Liver (tissue), 9 donors: ENCODE data around the gene CD164L2. TPM values are rescaled to one million over a fixed set of nuclear protein-coding genes. Genes with fewer than 3 reads are reported as not detected.

ENCODE experiments used
- DNase-seq: peaks from one replicate; pipeline ENCODE4 v3.0.0-alpha.2; 2017; ENCODE audit warnings: low spot score
- H3K27ac ChIP-seq, 2 donors: one replicate each; pipeline ENCODE4 v1.7.0; 2013; ENCODE audit warnings: inconsistent platforms in 2 of 2, low read length in 2 of 2, control low read depth in 1 of 2, low read depth in 1 of 2, mild to moderate bottlenecking in 1 of 2
- H3K27me3 ChIP-seq, 4 donors: one replicate each; pipeline versions ENCODE4 v1.6.1 to v1.7.0; 2013; ENCODE audit warnings: low read length in 3 of 4, inconsistent platforms in 1 of 4, mild to moderate bottlenecking in 1 of 4, moderate library complexity in 1 of 4; ENCODE audit not compliant: control insufficient read depth in 4 of 4, insufficient read depth in 4 of 4
- H3K36me3 ChIP-seq, 4 donors: one replicate each; pipeline versions ENCODE4 v1.6.1 to v1.7.0; 2013; ENCODE audit warnings: low read length in 3 of 4, mild to moderate bottlenecking in 3 of 4, low read depth in 1 of 4, moderate library complexity in 1 of 4; ENCODE audit not compliant: control insufficient read depth in 4 of 4, insufficient read depth in 3 of 4
- H3K4me1 ChIP-seq, 4 donors: one replicate each; pipeline versions ENCODE4 v1.6.1 to v1.7.0; 2013; ENCODE audit warnings: low read length in 3 of 4, mild to moderate bottlenecking in 3 of 4, moderate library complexity in 1 of 4; ENCODE audit not compliant: control insufficient read depth in 4 of 4, insufficient read depth in 4 of 4
- H3K4me3 ChIP-seq, 3 donors: one replicate each; pipeline versions ENCODE4 v1.6.1 to v1.7.0; 2013; ENCODE audit warnings: low read length in 3 of 3, control low read depth in 1 of 3, low read depth in 1 of 3, mild to moderate bottlenecking in 1 of 3
- H3K9ac ChIP-seq, 2 donors: one replicate each; pipeline ENCODE4 v1.7.0; 2013; ENCODE audit warnings: low read length in 2 of 2, mild to moderate bottlenecking in 2 of 2, moderate library complexity in 2 of 2, control low read depth in 1 of 2, low read depth in 1 of 2
- H3K9me3 ChIP-seq, 4 donors: one replicate each; pipeline versions ENCODE4 v1.6.1 to v1.7.0; 2013; ENCODE audit warnings: low read length in 3 of 4; ENCODE audit not compliant: control insufficient read depth in 4 of 4
- FOXA2 ChIP-seq: IDR thresholded peaks from 2 replicates; pipeline ENCODE4 v1.6.1; 2016; ENCODE audit warnings: antibody characterized with exemption
- HNF4A ChIP-seq, 2 donors: conservative IDR thresholded peaks; 2 replicates each; pipeline ENCODE4 v1.6.1; 2016; ENCODE audit warnings: antibody characterized with exemption in 2 of 2, mild to moderate bottlenecking in 2 of 2
- HNF4G ChIP-seq: IDR thresholded peaks from 2 replicates; pipeline ENCODE4 v1.6.1; 2016; ENCODE audit warnings: antibody characterized with exemption
- JUND ChIP-seq, 2 donors: IDR thresholded peaks; 2 replicates each; pipeline ENCODE4 v1.6.1; 2016; ENCODE audit warnings: antibody characterized with exemption in 2 of 2
- NR2F2 ChIP-seq: IDR thresholded peaks from 2 replicates; pipeline ENCODE4 v1.6.1; 2016; ENCODE audit warnings: antibody characterized with exemption
- RAD21 ChIP-seq, 2 donors: IDR thresholded peaks; 2 replicates each; pipeline ENCODE4 v1.6.1; 2016; ENCODE audit warnings: antibody characterized with exemption in 2 of 2, mild to moderate bottlenecking in 2 of 2
- RXRA ChIP-seq, 2 donors: IDR thresholded peaks; 2 replicates each; pipeline ENCODE4 v1.6.1; 2017 to 2018; ENCODE audit warnings: antibody characterized with exemption in 2 of 2, mild to moderate bottlenecking in 1 of 2
- SP1 ChIP-seq: IDR thresholded peaks from 2 replicates; pipeline ENCODE4 v1.6.1; 2018; ENCODE audit warnings: antibody characterized with exemption, mild to moderate bottlenecking
- TAF1 ChIP-seq: conservative IDR thresholded peaks from 2 replicates; pipeline ENCODE4 v1.6.1; 2016; ENCODE audit warnings: antibody characterized with exemption, mild to moderate bottlenecking
- YY1 ChIP-seq: IDR thresholded peaks from 2 replicates; pipeline ENCODE4 v1.6.1; 2016; ENCODE audit warnings: antibody characterized with exemption, mild to moderate bottlenecking
- WGBS: extraction: QIAGEN DNeasy Blood & Tissue Kit; methylation state at CpG from one replicate; pipeline ENCODE4 v1.1.7; 2013; 5-methylcytosine and 5-hydroxymethylcytosine counted together
- polyA plus RNA-seq, 2 donors: library from polyadenylated mRNA; stranded (reverse) in 1 of 2; unstranded in 1 of 2; fragments of 200-250 nt in 1 of 2; fragments of >200 nt in 1 of 2; fragmentation: Nextera tagmentation in 1 of 2; extraction: Ambion mirVana in 1 of 2; gene quantifications; one replicate each; pipeline versions ENCODE4 v1.2.1 to v1.2.3, GENCODE V29; 2013 to 2015
- total RNA-seq, 2 donors: library from RNA; depleted of rRNA; stranded (reverse); fragments of >200 nt; gene quantifications; one replicate each; pipeline ENCODE4 v1.2.3, GENCODE V29; 2014
- TF ChIP-seq, protein P1 (sequence below): IDR thresholded peaks from 2 replicates; pipeline ENCODE4 v1.6.1; 2016; ENCODE audit warnings: antibody characterized with exemption
- TF ChIP-seq, protein P2 (sequence below): IDR thresholded peaks from 2 replicates; pipeline ENCODE4 v1.6.1; 2016; ENCODE audit warnings: antibody characterized with exemption
- TF ChIP-seq, protein P3 (sequence below): fragments of 150-350 bp; IDR thresholded peaks from 2 replicates; pipeline ENCODE4 v1.5.1; 2017; ENCODE audit warnings: improper control_type of control experiment, low read depth, low read length; ENCODE audit not compliant: missing input control
- TF ChIP-seq, protein P4 (sequence below): IDR thresholded peaks from 2 replicates; pipeline ENCODE4 v1.6.1; 2016; ENCODE audit warnings: antibody characterized with exemption
- donor health status: healthy.
- donor health status: healthy.
- donor health status: healthy.
- donor health status: healthy.
- donor health status: healthy.

CD164L2 gene
- total and polyA plus RNA-seq, 4 donors: not detected

DNA sequence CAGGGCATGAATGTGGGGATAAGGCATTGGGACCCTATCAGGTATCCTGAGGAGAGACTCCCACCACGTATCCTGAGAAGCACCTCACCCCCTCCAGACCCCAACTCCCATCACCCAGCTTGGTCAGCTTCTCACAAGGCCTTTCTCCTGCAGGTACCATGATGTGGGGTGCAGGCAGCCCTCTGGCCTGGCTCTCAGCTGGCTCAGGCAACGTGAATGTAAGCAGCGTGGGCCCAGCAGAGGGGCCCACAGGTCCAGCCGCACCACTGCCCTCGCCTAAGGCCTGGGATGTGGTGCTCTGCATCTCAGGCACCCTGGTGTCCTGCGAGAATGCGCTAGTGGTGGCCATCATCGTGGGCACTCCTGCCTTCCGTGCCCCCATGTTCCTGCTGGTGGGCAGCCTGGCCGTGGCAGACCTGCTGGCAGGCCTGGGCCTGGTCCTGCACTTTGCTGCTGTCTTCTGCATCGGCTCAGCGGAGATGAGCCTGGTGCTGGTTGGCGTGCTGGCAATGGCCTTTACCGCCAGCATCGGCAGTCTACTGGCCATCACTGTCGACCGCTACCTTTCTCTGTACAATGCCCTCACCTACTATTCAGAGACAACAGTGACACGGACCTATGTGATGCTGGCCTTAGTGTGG is 10.6 kb upstream of the CD164L2 start:
- Histone ChIP-seq H3K36me3 (no peaks in the 10 kb centered on the region), H3K9me3 (no peaks in the 10 kb centered on the region), H3K4me3 (no peak overlapping the region), H3K27me3 (no peaks in the 10 kb centered on the region), H3K27ac (no peak overlapping the region), H3K4me1 (peaks cover 5 to 12% (median 8%) of the 10 kb centered on the region in 4 donors), H3K9ac (no peak overlapping the region)
- TF ChIP-seq SP1: no peak
- TF ChIP-seq HNF4A (conservative IDR thresholded peaks at IDR 0.05): no peak
- TF ChIP-seq, protein P1, sequence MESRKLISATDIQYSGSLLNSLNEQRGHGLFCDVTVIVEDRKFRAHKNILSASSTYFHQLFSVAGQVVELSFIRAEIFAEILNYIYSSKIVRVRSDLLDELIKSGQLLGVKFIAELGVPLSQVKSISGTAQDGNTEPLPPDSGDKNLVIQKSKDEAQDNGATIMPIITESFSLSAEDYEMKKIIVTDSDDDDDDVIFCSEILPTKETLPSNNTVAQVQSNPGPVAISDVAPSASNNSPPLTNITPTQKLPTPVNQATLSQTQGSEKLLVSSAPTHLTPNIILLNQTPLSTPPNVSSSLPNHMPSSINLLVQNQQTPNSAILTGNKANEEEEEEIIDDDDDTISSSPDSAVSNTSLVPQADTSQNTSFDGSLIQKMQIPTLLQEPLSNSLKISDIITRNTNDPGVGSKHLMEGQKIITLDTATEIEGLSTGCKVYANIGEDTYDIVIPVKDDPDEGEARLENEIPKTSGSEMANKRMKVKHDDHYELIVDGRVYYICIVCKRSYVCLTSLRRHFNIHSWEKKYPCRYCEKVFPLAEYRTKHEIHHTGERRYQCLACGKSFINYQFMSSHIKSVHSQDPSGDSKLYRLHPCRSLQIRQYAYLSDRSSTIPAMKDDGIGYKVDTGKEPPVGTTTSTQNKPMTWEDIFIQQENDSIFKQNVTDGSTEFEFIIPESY: no peak
- TF ChIP-seq FOXA2: no peak
- no peak for TF ChIP-seq NR2F2
- TF ChIP-seq TAF1: no peak
- TF ChIP-seq RXRA (IDR thresholded peaks at IDR 0.05): no peak
- no peak for TF ChIP-seq HNF4G
- no peak for TF ChIP-seq JUND (IDR thresholded peaks at IDR 0.05)
- TF ChIP-seq, protein P2, sequence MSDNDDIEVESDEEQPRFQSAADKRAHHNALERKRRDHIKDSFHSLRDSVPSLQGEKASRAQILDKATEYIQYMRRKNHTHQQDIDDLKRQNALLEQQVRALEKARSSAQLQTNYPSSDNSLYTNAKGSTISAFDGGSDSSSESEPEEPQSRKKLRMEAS: no peak
- TF ChIP-seq RAD21 (IDR thresholded peaks at IDR 0.05): no peak
- TF ChIP-seq, protein P3, sequence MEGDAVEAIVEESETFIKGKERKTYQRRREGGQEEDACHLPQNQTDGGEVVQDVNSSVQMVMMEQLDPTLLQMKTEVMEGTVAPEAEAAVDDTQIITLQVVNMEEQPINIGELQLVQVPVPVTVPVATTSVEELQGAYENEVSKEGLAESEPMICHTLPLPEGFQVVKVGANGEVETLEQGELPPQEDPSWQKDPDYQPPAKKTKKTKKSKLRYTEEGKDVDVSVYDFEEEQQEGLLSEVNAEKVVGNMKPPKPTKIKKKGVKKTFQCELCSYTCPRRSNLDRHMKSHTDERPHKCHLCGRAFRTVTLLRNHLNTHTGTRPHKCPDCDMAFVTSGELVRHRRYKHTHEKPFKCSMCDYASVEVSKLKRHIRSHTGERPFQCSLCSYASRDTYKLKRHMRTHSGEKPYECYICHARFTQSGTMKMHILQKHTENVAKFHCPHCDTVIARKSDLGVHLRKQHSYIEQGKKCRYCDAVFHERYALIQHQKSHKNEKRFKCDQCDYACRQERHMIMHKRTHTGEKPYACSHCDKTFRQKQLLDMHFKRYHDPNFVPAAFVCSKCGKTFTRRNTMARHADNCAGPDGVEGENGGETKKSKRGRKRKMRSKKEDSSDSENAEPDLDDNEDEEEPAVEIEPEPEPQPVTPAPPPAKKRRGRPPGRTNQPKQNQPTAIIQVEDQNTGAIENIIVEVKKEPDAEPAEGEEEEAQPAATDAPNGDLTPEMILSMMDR: no peak
- no peak for TF ChIP-seq YY1
- WGBS: 95% methylated on average over 18 of the region's 18 CpGs
- DNase-seq: no peak

DNA sequence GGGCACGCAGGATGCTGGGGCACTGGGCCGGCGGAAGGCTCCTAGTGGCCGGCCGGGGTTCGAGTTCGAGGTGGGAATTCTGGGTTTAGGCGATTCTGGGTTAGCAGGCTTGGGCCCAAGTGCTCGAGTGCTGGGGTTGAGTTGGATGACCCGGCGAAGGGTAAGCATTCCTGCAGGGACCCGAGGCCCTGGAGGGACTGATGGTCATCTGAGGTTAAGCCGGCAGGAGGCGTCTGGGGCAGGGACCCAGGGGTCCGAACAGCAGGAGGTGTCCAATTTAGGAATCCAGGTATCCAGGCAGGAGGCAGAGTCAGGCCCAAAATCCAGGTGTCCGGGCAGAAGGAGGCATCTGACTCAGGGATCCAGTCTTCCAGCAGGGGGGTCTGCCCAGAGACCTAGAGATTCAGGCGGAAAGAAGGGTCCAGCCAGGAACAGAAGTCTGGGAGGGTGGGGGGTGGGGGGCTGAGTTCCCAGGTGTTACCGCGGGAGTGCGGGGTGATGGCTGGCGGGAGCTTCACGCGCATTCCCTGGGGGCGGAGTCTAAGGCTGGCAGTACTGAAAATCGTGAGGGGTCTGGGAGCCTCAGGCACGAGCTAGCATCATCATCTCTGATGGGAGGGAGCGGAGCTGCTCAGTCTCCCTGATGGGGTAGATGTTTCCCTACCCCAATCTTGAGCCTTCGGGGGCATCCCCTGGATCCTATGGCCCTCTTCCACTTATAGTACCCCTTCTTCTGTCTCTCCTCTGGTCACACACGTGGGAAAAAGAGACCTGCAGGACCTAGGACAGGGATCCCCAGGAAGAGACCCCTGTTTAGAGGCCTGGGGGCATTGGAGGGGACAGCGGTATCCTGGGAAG is 9.9 kb upstream of the CD164L2 start:
- DNase-seq: no peak
- Histone ChIP-seq H3K9ac (no peak overlapping the region), H3K36me3 (no peaks in the 10 kb centered on the region), H3K27me3 (no peaks in the 10 kb centered on the region), H3K9me3 (no peaks in the 10 kb centered on the region), H3K4me1 (peaks cover 5 to 12% (median 8%) of the 10 kb centered on the region in 4 donors), H3K27ac (no peak overlapping the region), H3K4me3 (peak overlapping the region in 1 of 3 donors; percentile 44)
- TF ChIP-seq RAD21 (IDR thresholded peaks at IDR 0.05) (no peak), NR2F2 (no peak), SP1 (no peak)
- TF ChIP-seq, protein P4, sequence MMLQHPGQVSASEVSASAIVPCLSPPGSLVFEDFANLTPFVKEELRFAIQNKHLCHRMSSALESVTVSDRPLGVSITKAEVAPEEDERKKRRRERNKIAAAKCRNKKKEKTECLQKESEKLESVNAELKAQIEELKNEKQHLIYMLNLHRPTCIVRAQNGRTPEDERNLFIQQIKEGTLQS: no peak
- 42% methylated on average over 30 of the region's 30 CpGs for WGBS
